ENCODE results near the gene SLC47A1. TPM values are rescaled to one million over a fixed set of nuclear protein-coding genes. Genes with fewer than 3 reads are reported as not detected.
A peak's percentile ranks its signal among the peaks of the same experiment; 100 is the strongest.

SLC47A1 gene
- total RNA-seq, 2 donors from 2014 or later, result not detected

- H3K4me3 ChIP-seq, result no peak overlapping the region
- H3K27ac ChIP-seq, result no peak overlapping the region
- peaks cover 9% of the 10 kb centered on the region for H3K4me1 ChIP-seq
- no peaks in the 10 kb centered on the region for H3K9me3 ChIP-seq
- ATAC-seq (no peak), DNase-seq (no peak)
- WGBS, 2 donors, result 93 to 94% methylated on average over 13 to 15 of the region's 15 CpGs
- no peak for TF ChIP-seq POLR2A (IDR thresholded peaks at IDR 0.05)
- H3K36me3 ChIP-seq (replicated peaks in 1 of 2; ENCODE audit: insufficient read depth in 1 of 2, low read depth in 2 of 2), result no peaks in the 10 kb centered on the region
- no peaks in the 10 kb centered on the region for H3K27me3 ChIP-seq
- intact Hi-C loops (cut with DNase I), result no loop called here
These were observed 32.3 kb downstream of the SLC47A1 start for GRCh38 chr17:19565817-19566575.

- H3K9me3 ChIP-seq, result no peaks in the 10 kb centered on the region
- intact Hi-C loops (cut with DNase I), result no loop called here
- no peak overlapping the region for H3K27ac ChIP-seq
- no peak overlapping the region for H3K4me3 ChIP-seq
- 70 to 77% methylated on average over 17 to 23 of the region's 23 CpGs for WGBS, 2 donors
- ATAC-seq, result no peak
- H3K4me1 ChIP-seq, result peaks cover 9% of the 10 kb centered on the region
- H3K36me3 ChIP-seq (replicated peaks in 1 of 2; ENCODE audit: insufficient read depth in 1 of 2, low read depth in 2 of 2), result no peaks in the 10 kb centered on the region
- no peak for DNase-seq
- TF ChIP-seq CTCF (IDR thresholded peaks at IDR 0.05) (no peak), POLR2A (IDR thresholded peaks at IDR 0.05) (no peak)
- no peaks in the 10 kb centered on the region for H3K27me3 ChIP-seq
These were observed 33.8 kb downstream of the SLC47A1 start for GRCh38 chr17:19567216-19568015.

- intact Hi-C loops (cut with DNase I), result no loop called here
- 62 to 96% methylated on average over 1 of the region's 1 CpG for WGBS, 2 donors
These were observed 34.3 kb downstream of the SLC47A1 start for GRCh38 chr17:19568016-19568350.

GRCh38 chr17:19569785-19570543, 36.3 kb downstream of the SLC47A1 start:
- peak overlapping the region in 1 of 4 donors; percentile 30 for H3K27ac ChIP-seq
- no peaks in the 10 kb centered on the region for H3K27me3 ChIP-seq
- peaks cover 9% of the 10 kb centered on the region for H3K4me1 ChIP-seq
- TF ChIP-seq CTCF (IDR thresholded peaks at IDR 0.05) (no peak), POLR2A (IDR thresholded peaks at IDR 0.05) (no peak)
- intact Hi-C loops (cut with DNase I), result no loop called here
- no peak overlapping the region for H3K4me3 ChIP-seq
- no peaks in the 10 kb centered on the region for H3K9me3 ChIP-seq
- ATAC-seq (peak; percentile 15), DNase-seq (no peak)
- WGBS, 2 donors, result 57 to 67% methylated on average over 3 of the region's 3 CpGs
- H3K36me3 ChIP-seq (replicated peaks in 1 of 2; ENCODE audit: insufficient read depth in 1 of 2, low read depth in 2 of 2), result no peaks in the 10 kb centered on the region

More at GRCh38 chr17:19568016-19568350, 34.3 kb downstream of the SLC47A1 start:
- H3K27me3 ChIP-seq, result no peaks in the 10 kb centered on the region
- H3K4me3 ChIP-seq, result no peak overlapping the region
- H3K9me3 ChIP-seq, result no peaks in the 10 kb centered on the region
- TF ChIP-seq POLR2A (IDR thresholded peaks at IDR 0.05) (no peak), CTCF (IDR thresholded peaks at IDR 0.05) (no peak)
- DNase-seq (no peak), ATAC-seq (no peak)
- peaks cover 9% of the 10 kb centered on the region for H3K4me1 ChIP-seq
- no peak overlapping the region for H3K27ac ChIP-seq
- H3K36me3 ChIP-seq (replicated peaks in 1 of 2; ENCODE audit: insufficient read depth in 1 of 2, low read depth in 2 of 2), result no peaks in the 10 kb centered on the region

GRCh38 chr17:19570544-19571062, 36.9 kb downstream of the SLC47A1 start:
- ATAC-seq (peak; percentile 48), DNase-seq (peak in 1 of 4 donors; percentile 18)
- H3K27ac ChIP-seq, result peak overlapping the region in 1 of 4 donors; percentile 8
- H3K27me3 ChIP-seq, result no peaks in the 10 kb centered on the region
- no peaks in the 10 kb centered on the region for H3K9me3 ChIP-seq
- H3K36me3 ChIP-seq (replicated peaks in 1 of 2; ENCODE audit: insufficient read depth in 1 of 2, low read depth in 2 of 2), result no peaks in the 10 kb centered on the region
- peaks cover 9% of the 10 kb centered on the region for H3K4me1 ChIP-seq
- TF ChIP-seq POLR2A (IDR thresholded peaks at IDR 0.05) (no peak), CTCF (IDR thresholded peaks at IDR 0.05) (no peak)
- intact Hi-C loops (cut with DNase I), result no loop called here
- H3K4me3 ChIP-seq, result no peak overlapping the region
- 42 to 60% methylated on average over 4 of the region's 4 CpGs for WGBS, 2 donors
